Stimulated activated naive CD8-positive, alpha-beta T cell treated with anti-CD3 and anti-CD28 coated beads, Interleukin-15, Interleukin-2, amounts not matched to agents 100 ng/mL and 50 ng/mL, for 24 hours (primary cell): ENCODE data around the gene FAM89A.
"Not testable (repeated sequence)": the region's sequence is repeated elsewhere in the genome, so short reads cannot be mapped to it uniquely, and the experiment has no call there.

Experiments
- H3K27ac Mint-ChIP-seq: one replicate; pipeline ENCODE4 v1.8.0; 2021; ENCODE audit warnings: mild to moderate bottlenecking, mixed read lengths
- H3K27me3 Mint-ChIP-seq: one replicate; pipeline ENCODE4 v1.8.0; 2021; ENCODE audit warnings: mixed read lengths
- H3K36me3 Mint-ChIP-seq: one replicate; pipeline ENCODE4 v1.8.0; 2021; ENCODE audit warnings: low read depth, mixed read lengths
- H3K4me1 Mint-ChIP-seq: one replicate; pipeline ENCODE4 v1.8.0; 2021; ENCODE audit warnings: low read depth, mixed read lengths
- H3K4me3 Mint-ChIP-seq: one replicate; pipeline ENCODE4 v1.8.0; 2021; ENCODE audit warnings: mild to moderate bottlenecking, mixed read lengths
- H3K9me3 Mint-ChIP-seq: one replicate; pipeline ENCODE4 v1.8.0; 2021; ENCODE audit warnings: mixed read lengths

Gene FAM89A

DNA sequence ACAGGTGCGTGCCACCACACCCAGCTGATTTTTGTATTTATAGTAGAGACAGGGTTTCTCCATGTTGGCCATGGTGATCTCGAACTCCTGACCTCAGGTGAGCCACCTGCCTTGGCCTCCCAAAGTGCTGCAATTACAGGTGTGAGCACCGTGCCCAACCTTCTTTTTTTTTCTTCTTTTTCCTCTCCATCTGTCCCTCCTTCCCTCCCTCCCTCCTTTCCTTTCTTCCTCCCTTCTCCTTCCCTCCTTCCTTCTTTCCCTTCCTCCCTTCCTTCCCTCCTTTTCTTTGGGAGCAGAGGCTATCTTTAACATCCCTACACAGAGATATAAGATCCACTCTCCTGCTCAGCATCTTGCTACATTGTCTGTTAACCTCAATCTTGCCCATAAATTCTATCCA lies 24.4 kb upstream of the FAM89A start:
- H3K36me3 Mint-ChIP-seq, result no peaks in the 10 kb centered on the region
- H3K27me3 Mint-ChIP-seq, result peaks cover 12% of the 10 kb centered on the region
- H3K27ac Mint-ChIP-seq, result no peak overlapping the region
- H3K9me3 Mint-ChIP-seq, result no peaks in the 10 kb centered on the region
- no peaks in the 10 kb centered on the region for H3K4me1 Mint-ChIP-seq
- no peak overlapping the region for H3K4me3 Mint-ChIP-seq

DNA sequence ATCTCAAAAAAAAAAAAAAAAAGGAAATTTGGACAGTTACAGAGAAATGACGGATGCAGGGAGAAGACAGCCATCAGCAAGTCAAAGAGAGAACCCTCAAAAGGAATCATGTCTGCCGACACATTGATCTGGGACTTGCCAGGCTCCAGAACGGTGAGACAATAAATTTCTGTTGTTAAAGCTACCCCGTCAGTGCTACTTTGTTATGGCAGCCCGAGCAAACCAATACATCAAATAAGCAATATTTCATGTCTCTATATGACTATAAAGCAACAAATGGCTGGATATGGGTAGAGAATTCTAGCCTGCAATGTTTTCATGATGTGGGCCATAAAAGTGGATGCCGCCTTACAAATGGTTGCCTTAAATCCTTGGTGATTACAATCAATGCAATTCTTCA lies 23.3 kb upstream of the FAM89A start:
- Mint-ChIP-seq H3K9me3 (no peaks in the 10 kb centered on the region), H3K4me3 (no peak overlapping the region), H3K27ac (no peak overlapping the region), H3K36me3 (no peaks in the 10 kb centered on the region), H3K27me3 (peaks cover 12% of the 10 kb centered on the region), H3K4me1 (no peaks in the 10 kb centered on the region)

DNA sequence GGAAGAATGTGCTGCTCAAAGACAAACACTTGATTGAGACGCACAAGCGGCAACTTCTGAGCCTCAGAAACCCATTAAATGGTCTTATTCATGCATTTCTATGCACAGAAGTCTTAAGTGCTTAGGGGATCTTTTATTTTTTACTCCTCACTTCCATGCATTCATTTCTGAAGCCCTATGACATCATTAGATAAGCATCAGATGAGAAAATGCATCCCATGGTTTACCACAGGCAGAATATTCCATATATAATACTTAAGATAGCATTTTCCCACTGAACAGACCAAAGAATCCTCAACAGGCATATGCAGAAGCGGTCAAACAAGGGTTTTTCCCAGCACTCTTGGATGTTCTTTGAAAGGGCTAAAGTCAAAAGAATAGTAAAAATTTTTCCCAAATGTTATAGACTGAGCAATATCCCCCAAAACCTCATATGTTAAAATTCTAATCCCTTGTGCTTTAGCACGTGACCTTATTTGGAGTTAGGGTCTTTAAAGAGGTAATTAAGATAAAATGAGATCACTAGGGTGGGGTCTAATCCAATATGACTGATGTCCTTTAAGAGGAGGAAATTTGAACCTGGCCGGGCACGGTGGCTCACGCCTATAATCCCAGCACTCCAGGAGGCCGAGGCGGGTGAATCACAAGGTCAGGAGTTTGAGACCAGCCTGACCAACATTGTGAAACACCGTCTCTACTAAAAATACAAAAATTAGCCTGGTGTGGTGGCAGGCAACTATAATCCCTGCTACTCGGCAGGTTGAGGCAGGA lies 22.6 kb upstream of the FAM89A start:
- H3K4me3 Mint-ChIP-seq, result no peak overlapping the region
- no peaks in the 10 kb centered on the region for H3K4me1 Mint-ChIP-seq
- H3K27ac Mint-ChIP-seq, result no peak overlapping the region
- H3K36me3 Mint-ChIP-seq, result no peaks in the 10 kb centered on the region
- H3K9me3 Mint-ChIP-seq, result no peaks in the 10 kb centered on the region
- peaks cover 18% of the 10 kb centered on the region for H3K27me3 Mint-ChIP-seq

DNA sequence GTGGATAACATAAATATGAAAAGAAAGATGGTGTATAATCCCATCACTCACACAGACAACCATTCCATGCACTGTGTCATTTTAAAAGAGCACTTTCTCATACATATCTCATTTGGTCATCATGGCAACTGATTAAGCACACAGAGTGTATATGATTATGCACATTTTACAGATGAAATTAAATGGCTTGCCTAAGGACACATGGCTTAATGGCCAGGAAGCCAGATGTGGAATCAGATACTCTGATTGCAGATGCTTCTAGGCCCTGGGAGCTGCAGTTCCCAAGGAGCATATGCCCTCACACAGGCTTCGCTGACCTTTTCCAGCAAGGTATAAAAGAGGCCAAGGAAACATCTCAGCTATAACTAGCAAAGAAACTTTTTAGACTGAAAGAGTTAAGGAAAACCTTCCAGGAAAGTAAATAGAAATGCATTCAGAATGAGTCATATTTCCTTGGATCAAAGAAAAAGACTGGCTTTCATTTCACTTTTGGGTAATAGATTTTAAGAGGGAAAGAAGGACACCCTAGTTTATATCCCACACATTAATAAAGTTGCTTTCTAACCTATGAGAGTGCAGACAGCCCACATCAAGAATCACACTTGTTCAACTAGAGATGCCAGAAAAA lies 19.6 kb upstream of the FAM89A start:
- no peaks in the 10 kb centered on the region for H3K36me3 Mint-ChIP-seq
- H3K27me3 Mint-ChIP-seq, result peaks cover 16% of the 10 kb centered on the region
- no peak overlapping the region for H3K27ac Mint-ChIP-seq
- H3K4me1 Mint-ChIP-seq, result no peaks in the 10 kb centered on the region
- no peaks in the 10 kb centered on the region for H3K9me3 Mint-ChIP-seq
- no peak overlapping the region for H3K4me3 Mint-ChIP-seq

DNA sequence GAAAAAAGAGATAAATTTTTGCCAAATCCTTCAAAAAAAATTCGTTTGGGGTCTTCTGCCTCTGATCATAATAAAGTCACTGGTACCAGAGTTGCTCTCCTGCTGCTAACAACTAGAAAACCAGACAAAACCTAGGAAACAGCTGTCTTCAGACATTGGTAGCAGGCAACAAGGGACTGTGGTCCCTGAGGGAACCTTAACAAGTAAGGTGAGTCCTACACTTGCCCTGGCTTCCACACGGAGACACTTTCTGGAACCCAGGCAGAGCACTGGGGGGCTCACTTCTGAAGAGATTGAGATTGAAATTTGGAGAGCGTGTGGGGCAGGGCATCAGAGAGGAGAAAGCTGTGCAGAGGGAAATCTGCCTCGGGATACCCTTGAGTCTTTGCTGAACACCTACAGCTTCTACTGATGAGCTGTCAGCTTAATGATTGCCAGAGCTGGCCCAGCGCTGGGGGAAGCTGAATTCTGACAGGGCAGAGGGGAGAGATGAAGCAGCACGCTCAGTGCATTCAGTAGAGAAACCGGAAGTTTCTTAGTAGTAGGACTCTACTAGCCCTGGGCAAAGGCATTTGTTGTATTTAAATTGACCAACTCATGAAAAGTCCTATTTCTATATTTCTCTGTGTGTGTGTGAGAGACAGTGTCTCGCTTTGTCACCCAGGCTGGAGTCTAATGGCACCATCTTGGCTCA lies 18.5 kb upstream of the FAM89A start:
- no peak overlapping the region for H3K27ac Mint-ChIP-seq
- H3K4me1 Mint-ChIP-seq, result peaks cover 5% of the 10 kb centered on the region
- H3K36me3 Mint-ChIP-seq, result no peaks in the 10 kb centered on the region
- H3K9me3 Mint-ChIP-seq, result no peaks in the 10 kb centered on the region
- no peak overlapping the region for H3K4me3 Mint-ChIP-seq
- peaks cover 16% of the 10 kb centered on the region for H3K27me3 Mint-ChIP-seq

DNA sequence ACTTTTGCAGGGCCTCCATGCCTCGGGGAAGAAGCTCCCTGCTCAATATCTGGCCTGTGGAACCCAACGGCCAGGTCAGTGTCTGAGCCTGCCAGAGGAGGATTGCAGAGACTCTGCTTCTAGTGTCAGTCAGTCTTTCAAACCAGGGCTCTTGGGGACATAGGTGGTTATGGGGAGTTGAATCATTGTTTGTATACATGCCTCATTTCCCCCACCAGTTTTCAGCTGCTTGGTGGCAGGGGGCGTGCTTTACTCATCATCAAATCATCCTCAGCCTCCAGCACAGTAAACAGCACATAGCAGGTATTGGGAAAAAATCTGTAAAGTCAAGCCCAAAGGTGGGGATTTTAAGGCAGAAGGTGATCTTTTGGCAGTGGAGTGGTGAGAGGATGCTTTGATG lies 17.4 kb upstream of the FAM89A start:
- Mint-ChIP-seq H3K27me3 (peaks cover 16% of the 10 kb centered on the region), H3K9me3 (no peaks in the 10 kb centered on the region), H3K27ac (no peak overlapping the region), H3K4me1 (peaks cover 14% of the 10 kb centered on the region), H3K4me3 (no peak overlapping the region), H3K36me3 (no peaks in the 10 kb centered on the region)

DNA sequence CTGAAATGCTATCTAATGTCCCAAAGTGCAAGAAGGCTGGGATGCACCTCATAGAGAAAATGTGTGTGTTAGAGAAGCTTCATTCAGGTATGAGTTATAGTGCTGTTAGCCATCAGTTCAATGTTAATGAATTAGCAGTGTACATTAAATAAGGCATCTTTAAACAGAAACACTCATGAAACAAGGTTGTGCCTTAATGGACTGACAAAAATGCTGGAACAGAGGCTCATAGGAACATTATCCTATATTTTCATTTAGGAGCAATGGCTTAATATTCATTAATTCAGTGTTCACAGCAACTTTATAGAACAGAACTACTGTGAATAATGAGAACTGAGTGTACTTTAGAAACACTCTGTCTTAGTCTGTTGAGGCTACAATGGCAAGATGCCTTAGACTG lies 15.2 kb upstream of the FAM89A start:
- H3K27ac Mint-ChIP-seq, result no peak overlapping the region
- peaks cover 11% of the 10 kb centered on the region for H3K27me3 Mint-ChIP-seq
- no peaks in the 10 kb centered on the region for H3K9me3 Mint-ChIP-seq
- H3K4me3 Mint-ChIP-seq, result no peak overlapping the region
- peaks cover 14% of the 10 kb centered on the region for H3K4me1 Mint-ChIP-seq
- no peaks in the 10 kb centered on the region for H3K36me3 Mint-ChIP-seq

DNA sequence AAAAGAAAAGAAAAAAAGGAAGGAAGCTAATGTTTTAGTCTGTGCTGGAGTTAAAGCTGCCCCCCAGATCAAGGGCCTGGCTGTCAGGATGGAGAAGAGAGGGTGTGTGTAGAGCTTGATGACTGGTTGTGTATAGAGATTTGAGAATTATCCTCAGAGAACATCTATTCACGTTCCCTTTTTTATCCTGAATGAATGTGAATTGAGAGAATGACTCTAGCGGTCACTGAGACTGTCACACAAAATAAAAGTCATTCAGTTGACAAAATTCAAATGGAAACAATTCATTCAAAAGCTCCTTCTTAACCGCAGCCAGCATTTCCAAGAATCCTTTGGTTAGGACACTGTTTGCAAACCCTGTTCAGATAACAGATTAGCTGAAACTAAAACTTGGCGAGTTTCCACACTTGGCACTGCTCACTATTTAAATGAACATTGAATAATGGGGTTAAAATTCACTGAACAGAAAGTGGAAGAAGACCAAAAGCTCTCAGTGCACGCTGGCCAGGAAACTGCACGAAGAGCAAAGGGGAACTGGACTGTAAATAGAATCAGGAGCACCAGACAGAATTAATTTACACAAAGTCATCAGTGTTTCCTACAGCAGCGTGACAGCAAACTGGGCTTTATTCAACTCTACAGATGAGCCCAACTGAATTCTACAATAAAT lies 13.6 kb upstream of the FAM89A start:
- no peaks in the 10 kb centered on the region for H3K36me3 Mint-ChIP-seq
- H3K27ac Mint-ChIP-seq, result peak overlapping the region; percentile 14
- H3K4me3 Mint-ChIP-seq, result peak overlapping the region; percentile 27
- H3K4me1 Mint-ChIP-seq, result peaks cover 14% of the 10 kb centered on the region
- no peaks in the 10 kb centered on the region for H3K9me3 Mint-ChIP-seq
- peaks cover 18% of the 10 kb centered on the region for H3K27me3 Mint-ChIP-seq

DNA sequence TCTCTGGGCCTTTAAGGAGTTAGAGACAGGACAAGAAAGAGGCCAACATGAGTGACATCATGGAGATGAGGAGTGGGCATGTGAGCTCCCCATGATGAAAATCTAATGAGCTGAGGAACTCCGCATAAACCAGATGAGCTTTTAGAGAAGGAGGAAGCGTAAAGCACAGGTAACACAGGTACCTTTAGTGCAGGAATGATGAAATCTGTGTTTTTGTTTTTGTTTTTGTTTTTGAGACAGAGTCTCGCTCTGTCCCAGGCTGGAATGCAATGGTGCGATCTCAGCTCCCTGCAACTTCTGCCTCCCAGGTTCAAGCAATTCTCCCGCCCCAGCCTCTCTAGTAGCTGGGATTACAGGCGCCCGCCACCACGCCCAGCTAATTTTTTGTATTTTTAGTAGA lies 12.7 kb upstream of the FAM89A start:
- H3K4me1 Mint-ChIP-seq, result peaks cover 14% of the 10 kb centered on the region
- no peak overlapping the region for H3K4me3 Mint-ChIP-seq
- H3K36me3 Mint-ChIP-seq, result no peaks in the 10 kb centered on the region
- peaks cover 13% of the 10 kb centered on the region for H3K27me3 Mint-ChIP-seq
- no peak overlapping the region for H3K27ac Mint-ChIP-seq
- H3K9me3 Mint-ChIP-seq, result no peaks in the 10 kb centered on the region

DNA sequence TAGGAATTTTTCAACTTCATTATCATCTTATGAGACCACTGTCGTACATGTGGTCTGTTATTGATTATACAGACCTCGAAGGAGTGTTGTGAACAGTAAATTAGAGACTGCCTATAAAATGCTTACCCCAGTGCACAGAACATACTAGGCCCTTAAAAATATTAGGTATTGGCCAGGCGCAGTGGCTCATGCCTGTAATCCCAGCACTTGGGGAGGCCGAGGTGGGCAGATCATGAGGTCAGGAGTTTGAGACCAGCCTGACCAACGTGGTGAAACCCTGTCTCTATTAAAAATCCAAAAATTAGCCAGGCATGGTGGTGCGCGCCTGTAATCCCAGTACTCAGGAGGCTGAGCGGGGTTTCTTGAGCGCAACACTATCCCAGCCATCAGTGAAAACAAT lies 10.9 kb upstream of the FAM89A start:
- not testable (repeated sequence) for H3K9me3 Mint-ChIP-seq, H3K4me3 Mint-ChIP-seq, H3K27ac Mint-ChIP-seq, H3K36me3 Mint-ChIP-seq
- Mint-ChIP-seq H3K27me3 (peaks cover 18% of the 10 kb centered on the region), H3K4me1 (peaks cover 14% of the 10 kb centered on the region)

DNA sequence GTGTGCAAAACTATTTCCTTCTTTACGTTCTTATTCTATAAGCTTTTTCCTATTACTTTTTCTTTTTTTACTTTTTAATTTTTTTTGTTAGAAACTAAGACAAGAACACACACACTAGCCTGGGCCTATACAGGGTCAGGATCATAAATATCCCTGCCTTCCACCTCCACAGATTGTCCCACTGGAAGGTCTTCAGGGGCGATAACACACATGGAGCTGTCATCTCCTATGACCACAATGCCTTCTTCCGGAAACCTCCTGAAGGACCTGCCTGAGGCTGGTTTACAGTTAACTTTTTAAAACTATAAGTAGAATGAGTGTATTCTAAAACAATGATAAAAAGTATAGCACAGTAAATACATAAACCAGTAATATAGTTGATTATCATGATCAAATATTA lies 10.3 kb upstream of the FAM89A start:
- peaks cover 14% of the 10 kb centered on the region for H3K4me1 Mint-ChIP-seq

DNA sequence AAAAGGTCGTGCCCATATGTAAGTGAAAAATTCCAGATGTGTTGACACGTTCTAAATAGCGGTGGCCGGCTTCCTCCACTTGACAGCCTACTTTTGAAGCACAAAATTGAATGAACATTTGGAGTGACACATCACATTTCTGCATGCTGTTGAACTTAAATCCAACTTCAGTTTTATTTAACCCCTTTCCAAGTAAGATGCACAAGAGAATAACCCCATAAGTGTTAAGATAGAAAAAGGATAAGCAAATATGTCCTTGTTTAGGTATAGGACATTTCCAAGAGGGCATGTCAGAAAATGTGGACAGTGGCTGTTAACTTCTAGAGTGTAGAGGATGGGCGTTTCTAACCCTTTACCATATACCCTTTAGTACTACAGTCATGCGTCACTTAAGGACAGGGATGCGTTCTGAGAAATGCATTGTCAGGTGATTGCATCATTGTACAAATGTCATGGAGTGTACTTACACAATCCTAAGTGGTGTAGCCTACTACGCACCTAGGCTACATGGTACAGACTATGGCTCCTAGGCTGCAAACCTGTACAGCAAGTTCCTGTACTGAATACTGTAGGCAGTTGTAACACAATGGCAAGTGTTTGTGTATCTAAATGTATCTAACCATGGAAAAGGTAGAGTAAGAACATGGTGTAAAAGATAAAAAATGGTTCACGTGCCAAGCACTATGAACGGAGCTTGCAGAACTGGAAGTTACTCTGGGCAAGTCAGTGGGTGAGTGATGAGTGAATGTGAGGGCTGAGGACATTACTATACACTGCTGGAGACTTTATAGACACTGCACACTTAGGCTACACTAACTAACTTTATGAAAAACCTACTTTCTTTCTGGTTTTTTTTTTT lies 9.3 kb upstream of the FAM89A start:
- no peaks in the 10 kb centered on the region for H3K36me3 Mint-ChIP-seq
- no peak overlapping the region for H3K4me3 Mint-ChIP-seq
- H3K4me1 Mint-ChIP-seq, result peaks cover 14% of the 10 kb centered on the region
- H3K27ac Mint-ChIP-seq, result no peak overlapping the region
- no peaks in the 10 kb centered on the region for H3K9me3 Mint-ChIP-seq
- H3K27me3 Mint-ChIP-seq, result peaks cover 23% of the 10 kb centered on the region

More for the DNA sequence above, 10.3 kb upstream of the FAM89A start:
- Mint-ChIP-seq H3K4me3 (no peak overlapping the region), H3K36me3 (no peaks in the 10 kb centered on the region), H3K9me3 (no peaks in the 10 kb centered on the region), H3K27ac (no peak overlapping the region), H3K27me3 (peaks cover 19% of the 10 kb centered on the region)

DNA sequence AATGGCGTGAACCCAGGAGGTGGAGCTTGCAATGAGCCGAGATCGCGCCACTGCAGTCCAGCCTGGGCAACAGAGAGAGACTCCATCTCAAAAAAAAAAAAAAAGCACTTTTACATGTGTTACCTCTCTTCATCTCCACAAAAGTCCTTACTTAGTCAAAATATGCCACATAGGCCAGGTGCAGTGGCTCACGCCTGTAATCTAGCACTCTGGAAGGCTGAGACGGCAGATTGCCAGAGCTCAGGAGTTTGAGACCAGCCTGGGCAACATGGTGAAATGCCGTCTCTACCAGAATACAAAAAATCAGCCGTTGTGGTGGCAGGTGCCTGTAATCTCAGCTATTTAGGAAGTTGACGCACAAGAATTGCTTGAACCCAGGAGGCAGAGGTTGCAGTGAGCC lies 8.4 kb upstream of the FAM89A start:
- not testable (repeated sequence) for H3K4me3 Mint-ChIP-seq, H3K9me3 Mint-ChIP-seq, H3K4me1 Mint-ChIP-seq, H3K27ac Mint-ChIP-seq, H3K36me3 Mint-ChIP-seq
- peaks cover 23% of the 10 kb centered on the region for H3K27me3 Mint-ChIP-seq

DNA sequence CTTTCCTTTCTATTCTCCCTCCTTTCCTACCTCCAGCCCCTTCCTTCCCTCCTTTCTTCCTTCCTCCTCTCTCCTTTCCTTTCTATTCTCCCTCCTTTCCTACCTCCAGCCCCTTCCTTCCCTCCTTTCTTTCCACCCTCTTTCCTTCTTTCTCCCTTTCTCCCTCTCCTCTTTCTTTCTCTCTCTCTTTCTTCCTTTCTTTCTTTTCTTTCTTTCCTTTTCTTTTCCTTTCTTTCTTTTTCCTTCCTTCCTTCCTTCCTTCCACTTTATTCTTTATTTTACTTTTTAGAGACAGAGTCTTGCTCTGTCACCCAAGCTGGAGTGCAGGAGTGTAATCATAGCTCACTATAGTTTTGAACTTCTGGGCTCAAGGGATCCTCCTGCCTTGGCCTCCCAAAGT lies 7.5 kb upstream of the FAM89A start:
- peaks cover 23% of the 10 kb centered on the region for H3K27me3 Mint-ChIP-seq
- not testable (repeated sequence) for H3K4me1 Mint-ChIP-seq, H3K27ac Mint-ChIP-seq, H3K9me3 Mint-ChIP-seq, H3K4me3 Mint-ChIP-seq, H3K36me3 Mint-ChIP-seq
